IMR-90 (cell line): ENCODE data around the gene NDUFAF2. TPM values are rescaled to one million over a fixed set of nuclear protein-coding genes. Genes with fewer than 3 reads are reported as not detected.

Experiments used
- ATAC-seq: fragments of 200-7000 bp; cut with Tn5 transposase; 2 replicates; pipeline ENCODE4 v1.9.1; 2020; ENCODE audit warnings: low read depth, mild to moderate bottlenecking, moderate library complexity
- BruUV-seq: library from RNA; stranded (reverse); fragments of 400-500 nt; replicated peaks from 2 replicates; lab custom pipeline; 2021; lab: Mats Ljungman, UMichigan
- CTCF ChIA-PET: fragments of 300-600 bp; formaldehyde crosslinking; extraction: SDS; loops from one replicate; lab custom pipeline; 2021; ENCODE audit warnings: antibody characterized with exemption; lab: Yijun Ruan, JAX
- POLR2A ChIA-PET: fragments of 300-600 bp; sonication (Branson Sonifier 250); formaldehyde crosslinking; loops from one replicate; lab custom pipeline; 2022; ENCODE audit warnings: antibody characterized with exemption; ENCODE audit not compliant: unreplicated experiment; lab: Charles Lee
- DNase-seq: peaks from one replicate; pipeline ENCODE4 v3.0.0; 2013
- H2AFZ ChIP-seq: replicated peaks from 2 replicates; pipeline ENCODE3; 2013; ENCODE audit warnings: low read length, mild to moderate bottlenecking; ENCODE audit not compliant: poor library complexity
- H2AK5ac ChIP-seq: 2 replicates; pipeline ENCODE4 v1.6.1; 2013; ENCODE audit warnings: low read depth, low read length, inconsistent platforms
- H2AK9ac ChIP-seq: replicated peaks from 2 replicates; pipeline ENCODE3; 2013; ENCODE audit warnings: mild to moderate bottlenecking, low read depth, low read length, moderate library complexity; ENCODE audit not compliant: poor library complexity
- H2BK120ac ChIP-seq: 2 replicates; pipeline ENCODE4 v1.6.1; 2013; ENCODE audit warnings: low read depth, low read length, inconsistent platforms
- H2BK15ac ChIP-seq: 3 replicates; pipeline ENCODE4 v1.6.1; 2013; ENCODE audit warnings: low read depth, low read length, inconsistent platforms
- H2BK20ac ChIP-seq: 2 replicates; pipeline ENCODE4 v1.6.1; 2013; ENCODE audit warnings: low read depth, mild to moderate bottlenecking, inconsistent platforms, low read length, moderate library complexity
- H2BK5ac ChIP-seq: 2 replicates; pipeline ENCODE4 v1.6.1; 2013; ENCODE audit warnings: mild to moderate bottlenecking, low read depth, low read length, inconsistent platforms; ENCODE audit not compliant: poor library complexity, severe bottlenecking
- H3K14ac ChIP-seq: replicated peaks from 2 replicates; pipeline ENCODE4 v1.6.1; 2013; ENCODE audit warnings: low read depth, low read length, inconsistent platforms
- H3K18ac ChIP-seq: 2 replicates; pipeline ENCODE4 v1.6.1; 2013; ENCODE audit warnings: low read depth, low read length, control low read depth
- H3K23ac ChIP-seq: 2 replicates; pipeline ENCODE4 v1.6.1; 2013; ENCODE audit warnings: low read depth, low read length, inconsistent platforms
- H3K27ac ChIP-seq: 2 replicates; pipeline ENCODE4 v1.5.1; 2013; ENCODE audit warnings: mild to moderate bottlenecking, control low read depth, low read length; ENCODE audit not compliant: insufficient read depth
- H3K27me3 ChIP-seq: 2 replicates; pipeline ENCODE4 v1.6.1; 2013; ENCODE audit warnings: low read length; ENCODE audit not compliant: control insufficient read depth, insufficient read depth
- H3K36me3 ChIP-seq: 2 replicates; pipeline ENCODE4 v1.6.1; 2013; ENCODE audit warnings: low read length, mixed read lengths; ENCODE audit not compliant: control insufficient read depth, insufficient read depth
- H3K4ac ChIP-seq: 2 replicates; pipeline ENCODE4 v1.6.1; 2013; ENCODE audit warnings: low read depth, low read length, inconsistent platforms
- H3K4me1 ChIP-seq: 2 replicates; pipeline ENCODE4 v1.6.1; 2013; ENCODE audit warnings: low read length, mixed read lengths; ENCODE audit not compliant: control insufficient read depth, insufficient read depth
- H3K4me2 ChIP-seq: 2 replicates; pipeline ENCODE4 v1.6.1; 2013; ENCODE audit warnings: low read depth, mild to moderate bottlenecking, control low read depth, low read length, moderate library complexity
- H3K4me3 ChIP-seq: 2 replicates; pipeline ENCODE4 v1.5.1; 2013; ENCODE audit warnings: low read depth, mild to moderate bottlenecking, control low read depth, low read length, moderate library complexity; ENCODE audit not compliant: insufficient read depth
- H3K56ac ChIP-seq: 2 replicates; pipeline ENCODE4 v1.6.1; 2013; ENCODE audit warnings: low read length, inconsistent platforms; ENCODE audit not compliant: insufficient read depth; ENCODE audit errors: extremely low read depth
- H3K79me1 ChIP-seq, 2 experiments: 2 replicates each; pipeline ENCODE4 v1.6.1; 2013; ENCODE audit warnings: low read length in 2 of 2, inconsistent platforms in 1 of 2, low read depth in 1 of 2
- H3K9ac ChIP-seq: 2 replicates; pipeline ENCODE4 v1.6.1; 2013; ENCODE audit warnings: low read depth, low read length, control low read depth
- H3K9me1 ChIP-seq: 2 replicates; pipeline ENCODE4 v1.6.1; 2013; ENCODE audit warnings: low read length, inconsistent platforms; ENCODE audit not compliant: insufficient read depth
- H3K9me3 ChIP-seq: 2 replicates; pipeline ENCODE4 v1.6.1; 2013; ENCODE audit warnings: low read length; ENCODE audit not compliant: control insufficient read depth, insufficient read depth
- H4K20me1 ChIP-seq: 2 replicates; pipeline ENCODE4 v1.6.1; 2013; ENCODE audit warnings: low read length, inconsistent platforms; ENCODE audit not compliant: insufficient read depth
- H4K5ac ChIP-seq: 2 replicates; pipeline ENCODE4 v1.6.1; 2013; ENCODE audit warnings: mild to moderate bottlenecking, low read depth, low read length, control low read depth
- H4K8ac ChIP-seq, 2 experiments: 2 replicates each; pipeline ENCODE4 v1.6.1; 2013; ENCODE audit warnings: low read depth in 2 of 2, low read length in 2 of 2, control low read depth in 1 of 2, inconsistent platforms in 1 of 2
- H4K91ac ChIP-seq: 2 replicates; pipeline ENCODE4 v1.6.1; 2013; ENCODE audit warnings: low read depth, low read length, inconsistent platforms; ENCODE audit not compliant: insufficient read depth
- BHLHE40 ChIP-seq: fragments of 150-350 bp; IDR thresholded peaks from 2 replicates; pipeline ENCODE4 v1.6.1; 2016; ENCODE audit warnings: mild to moderate bottlenecking, low read depth, low read length
- CEBPB ChIP-seq: IDR thresholded peaks from 2 replicates; pipeline ENCODE4 v1.6.1; 2012; ENCODE audit warnings: low read depth, low read length, improper control_type of control experiment
- MAZ ChIP-seq: IDR thresholded peaks from 2 replicates; pipeline ENCODE4 v1.6.1; 2012; ENCODE audit warnings: low read depth, mild to moderate bottlenecking, low read length, improper control_type of control experiment, moderate library complexity, borderline replicate concordance
- MXI1 ChIP-seq: IDR thresholded peaks from 2 replicates; pipeline ENCODE4 v1.6.1; 2012; ENCODE audit warnings: low read depth, mild to moderate bottlenecking, low read length, moderate library complexity, borderline replicate concordance
- NFE2L2 ChIP-seq: fragments of 150-350 bp; IDR thresholded peaks from 2 replicates; pipeline ENCODE4 v1.6.1; 2016; ENCODE audit warnings: low read depth, mild to moderate bottlenecking, low read length
- POLR2A ChIP-seq: IDR thresholded peaks from 2 replicates; pipeline ENCODE4 v1.6.1; 2012; ENCODE audit warnings: mild to moderate bottlenecking, low read depth, low read length
- WGBS, 2 experiments: methylation state at CpG; one replicate each; pipeline versions ENCODE4 v1.1.5 to v1.1.7; 2013; ENCODE audit warnings: missing lambda C conversion rate in 2 of 2; ENCODE audit not compliant: insufficient read length in 1 of 2; ENCODE audit errors: extremely low coverage in 2 of 2; 5-methylcytosine and 5-hydroxymethylcytosine counted together
- dilution Hi-C: fragments of 300-500 bp; cut with HindIII; formaldehyde crosslinking; loops from one replicate; pipeline ENCODE4 v1.14.3; 2018; ENCODE audit warnings: low sequenced_read_pairs; ENCODE audit not compliant: unreplicated experiment
- in situ Hi-C: fragments of 300-500 bp; cut with MboI; formaldehyde crosslinking; loops from 3 replicates; pipeline ENCODE4 v1.14.3; 2019; ENCODE audit warnings: low sequenced_read_pairs, inconsistent platforms, mixed read lengths
- intact Hi-C: fragments of 100-400 bp; cut with micrococcal nuclease; formaldehyde crosslinking; loops from 2 replicates; pipeline ENCODE4 v1.10.0; 2022
- polyA plus RNA-seq, 3 experiments: library from polyadenylated mRNA; depleted of rRNA; stranded (reverse); fragments of >200 nt; gene quantifications; 2 replicates each; pipeline ENCODE4 v1.2.3, GENCODE V29; 2012; ENCODE audit warnings: low replicate concordance in 1 of 3
- total RNA-seq: library from RNA; depleted of rRNA; stranded (reverse); fragments of >200 nt; gene quantifications from 2 replicates; pipeline ENCODE4 v1.2.3, GENCODE V29; 2012
- TF ChIP-seq, protein P1 (sequence below): fragments of 150-350 bp; IDR thresholded peaks from 2 replicates; pipeline ENCODE4 v1.6.1; 2016; ENCODE audit warnings: low read depth, mild to moderate bottlenecking, low read length, moderate library complexity, borderline replicate concordance

NDUFAF2 gene
- total and polyA plus RNA-seq, 2 of the 4 experiments (the other 2 are of a cell fraction), result 11.8 to 24.7 TPM

DNA sequence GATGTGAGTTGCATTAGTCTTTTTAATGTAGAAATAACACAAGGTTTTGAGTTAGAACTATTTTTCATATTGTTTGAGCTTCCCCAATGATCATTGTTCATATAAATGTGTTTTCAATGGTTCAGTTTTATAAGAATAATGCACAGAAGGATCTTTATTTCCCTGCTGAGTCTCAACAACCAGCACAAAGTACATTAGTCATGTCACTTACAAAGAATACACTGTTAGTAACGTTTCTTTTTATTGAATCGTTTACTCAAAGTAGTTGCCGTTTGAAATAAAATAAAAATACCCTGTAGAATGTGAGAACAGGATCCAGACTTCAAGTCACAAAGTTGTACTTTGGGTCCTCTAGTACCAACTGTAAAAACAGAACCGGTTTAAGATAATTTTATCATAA is 41.6 kb upstream of the NDUFAF2 start:
- Histone ChIP-seq H3K14ac (no peak overlapping the region), H3K4ac (no peak overlapping the region), H3K27me3 (no peaks in the 10 kb centered on the region), H2BK15ac (no peak overlapping the region), H3K56ac (no peak overlapping the region), H4K91ac (no peak overlapping the region), H4K20me1 (no peaks in the 10 kb centered on the region), H4K5ac (no peak overlapping the region), H3K4me3 (no peak overlapping the region), H2AK5ac (no peak overlapping the region), H2BK5ac (no peak overlapping the region), H3K23ac (no peak overlapping the region), H3K9me3 (no peaks in the 10 kb centered on the region), H3K4me1 (no peaks in the 10 kb centered on the region), H2BK20ac (no peak overlapping the region), H3K9ac (no peak overlapping the region), H3K36me3 (no peaks in the 10 kb centered on the region), H3K4me2 (no peak overlapping the region), H4K8ac (no peak overlapping the region), H2BK120ac (no peak overlapping the region), H2AFZ (no peak overlapping the region), H3K27ac (no peak overlapping the region), H3K79me1 (no peaks in the 10 kb centered on the region), H3K18ac (no peak overlapping the region), H2AK9ac (no peak overlapping the region), H3K9me1 (no peaks in the 10 kb centered on the region)
- no TSS peak for BruUV-seq
- intact Hi-C loops (no loop called here), dilution Hi-C loops (no loop called here), in situ Hi-C loops (no loop called here)
- DNase-seq, result no peak
- no CpG with 5 or more reads among the region's 4 CpGs for WGBS, 2 experiments
- ChIA-PET CTCF (no interaction called here), POLR2A (no interaction called here)
- TF ChIP-seq NFE2L2 (no peak), CEBPB (no peak), BHLHE40 (no peak), POLR2A (no peak), MAZ (no peak), MXI1 (no peak)
- TF ChIP-seq, protein P1, sequence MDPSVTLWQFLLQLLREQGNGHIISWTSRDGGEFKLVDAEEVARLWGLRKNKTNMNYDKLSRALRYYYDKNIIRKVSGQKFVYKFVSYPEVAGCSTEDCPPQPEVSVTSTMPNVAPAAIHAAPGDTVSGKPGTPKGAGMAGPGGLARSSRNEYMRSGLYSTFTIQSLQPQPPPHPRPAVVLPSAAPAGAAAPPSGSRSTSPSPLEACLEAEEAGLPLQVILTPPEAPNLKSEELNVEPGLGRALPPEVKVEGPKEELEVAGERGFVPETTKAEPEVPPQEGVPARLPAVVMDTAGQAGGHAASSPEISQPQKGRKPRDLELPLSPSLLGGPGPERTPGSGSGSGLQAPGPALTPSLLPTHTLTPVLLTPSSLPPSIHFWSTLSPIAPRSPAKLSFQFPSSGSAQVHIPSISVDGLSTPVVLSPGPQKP, result no peak
- ATAC-seq, result no peak
